NCI-H1092 (cell line): ENCODE measurements around the gene OR4E1.
A peak's percentile ranks its signal among the peaks of the same experiment; 100 is the strongest.
"Not testable (repeated sequence)": the region's sequence is repeated elsewhere in the genome, so short reads cannot be mapped to it uniquely, and the experiment has no call there.

Experiments
- DNase-seq: peaks from one replicate; lab custom pipeline; 2025; lab: John Stamatoyannopoulos, UW

Gene OR4E1

GRCh38 chr14:21673718-21674117 is at the start of gene OR4E1:
Gene OR4E1, minus strand, starts transcription at chr14:21673818. Its CDS starts 2,883 bp downstream, at chr14:21670935.
- DNase-seq = no peak

- DNase-seq = no peak
Measured at GRCh38 chr14:21721504-21721903, 47.9 kb upstream of the OR4E1 start.

GRCh38 chr14:21719841-21720240 is 46.2 kb upstream of the OR4E1 start:
- no peak for DNase-seq

- no peak for DNase-seq
Measured at GRCh38 chr14:21714318-21714929, 40.8 kb upstream of the OR4E1 start.

- DNase-seq = no peak
Measured at GRCh38 chr14:21712036-21712435, 38.4 kb upstream of the OR4E1 start.

DNA sequence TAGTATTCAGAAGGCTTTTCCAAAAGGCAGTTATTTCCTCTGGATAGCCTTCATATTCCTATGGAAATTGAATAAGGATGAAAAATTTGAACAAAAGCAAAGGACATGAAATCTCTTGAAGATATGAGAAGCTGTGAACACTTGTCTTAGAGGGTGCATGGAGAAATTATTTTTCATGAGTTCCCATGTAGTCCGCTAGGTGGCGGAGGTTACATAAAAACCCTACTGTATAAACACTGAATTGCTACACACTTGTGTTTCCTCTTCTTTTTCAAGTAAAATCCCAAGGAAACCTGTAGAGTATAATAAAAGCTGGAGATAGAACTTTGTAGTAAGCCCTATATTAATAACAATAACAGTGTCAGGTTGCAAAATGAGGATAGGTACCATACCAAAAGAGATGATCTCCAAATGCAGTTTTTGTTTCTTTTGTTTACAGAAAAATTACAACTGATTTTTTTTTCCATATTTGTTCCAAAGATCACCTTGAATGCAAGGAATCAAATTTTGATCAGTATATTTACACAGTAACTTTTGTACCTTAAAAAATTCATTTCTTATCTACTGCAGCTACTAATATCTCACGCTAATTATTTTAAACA is 37.8 kb upstream of the OR4E1 start:
- peak; percentile 23 for DNase-seq

- DNase-seq = no peak
Measured at GRCh38 chr14:21704338-21704737, 30.7 kb upstream of the OR4E1 start.

DNA sequence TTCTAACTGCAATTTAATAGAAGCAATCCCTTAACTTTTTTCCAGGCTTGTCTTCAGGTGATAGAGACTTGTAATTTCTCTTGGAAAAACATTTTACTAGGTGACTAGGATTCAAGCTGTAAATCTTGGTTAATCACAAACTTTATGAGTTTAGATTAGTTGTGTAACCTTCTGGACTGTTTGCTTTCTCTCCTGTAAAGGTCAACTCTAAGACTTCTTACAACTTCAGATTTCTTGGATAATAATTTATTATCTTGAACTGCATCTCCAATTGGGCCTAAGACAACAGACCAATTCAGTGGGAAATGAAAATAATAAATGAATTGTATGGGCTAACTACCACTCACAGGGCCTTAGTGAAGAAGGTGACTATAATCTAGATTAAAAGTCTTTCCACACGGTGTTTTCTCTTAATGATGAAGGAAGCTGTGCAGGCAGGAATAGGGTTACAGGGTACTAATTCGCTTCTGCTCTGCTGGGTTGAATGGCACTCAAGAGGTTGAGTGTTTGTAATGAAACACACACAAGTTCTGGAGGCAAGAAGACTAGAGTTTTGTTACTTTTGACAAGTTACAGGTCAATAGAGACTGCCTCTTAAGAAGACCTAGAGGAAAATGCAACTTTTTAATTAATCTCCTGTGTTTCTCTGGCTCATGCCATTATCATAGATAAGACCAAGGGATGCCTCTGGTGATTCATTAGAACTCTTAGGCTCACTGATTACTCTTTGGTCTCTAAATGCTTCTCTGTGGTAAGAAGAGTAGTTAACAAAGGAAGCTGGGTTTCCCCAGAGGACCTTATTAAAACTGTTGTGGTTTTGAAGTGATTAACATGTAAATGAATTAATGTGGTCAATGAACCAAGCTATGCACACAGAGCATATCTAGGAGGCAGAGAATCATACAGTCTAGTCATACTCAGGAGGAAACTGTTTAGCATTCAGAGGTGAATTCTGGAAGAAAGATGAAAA is 30.0 kb upstream of the OR4E1 start:
- no peak for DNase-seq

- no peak for DNase-seq
Measured at GRCh38 chr14:21702316-21702715, 28.7 kb upstream of the OR4E1 start.

GRCh38 chr14:21699551-21699950 is 25.9 kb upstream of the OR4E1 start:
- DNase-seq = no peak

- DNase-seq = not testable (repeated sequence)
Measured at GRCh38 chr14:21698538-21698937, 24.9 kb upstream of the OR4E1 start.

- DNase-seq = not testable (repeated sequence)
Measured at GRCh38 chr14:21697662-21698061, 24.0 kb upstream of the OR4E1 start.

DNA sequence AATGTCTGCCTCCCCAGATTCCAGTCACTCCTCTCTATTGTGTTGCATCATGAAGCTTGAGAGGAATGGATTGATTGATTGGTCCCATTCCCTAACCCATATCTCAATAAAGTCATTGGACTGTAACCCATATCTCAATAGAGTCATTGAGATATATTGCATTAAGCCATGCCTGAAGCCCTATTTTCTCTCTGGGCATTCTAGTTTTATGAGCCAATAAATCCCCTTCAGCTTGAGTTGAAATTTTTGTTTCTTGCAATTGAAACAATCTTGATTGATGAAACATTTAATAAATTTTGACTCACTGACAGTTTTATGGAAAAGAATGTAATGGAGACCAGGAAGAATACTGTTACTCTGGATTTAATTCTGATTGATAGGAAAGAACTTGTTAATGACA is 20.8 kb upstream of the OR4E1 start:
- no peak for DNase-seq

DNA sequence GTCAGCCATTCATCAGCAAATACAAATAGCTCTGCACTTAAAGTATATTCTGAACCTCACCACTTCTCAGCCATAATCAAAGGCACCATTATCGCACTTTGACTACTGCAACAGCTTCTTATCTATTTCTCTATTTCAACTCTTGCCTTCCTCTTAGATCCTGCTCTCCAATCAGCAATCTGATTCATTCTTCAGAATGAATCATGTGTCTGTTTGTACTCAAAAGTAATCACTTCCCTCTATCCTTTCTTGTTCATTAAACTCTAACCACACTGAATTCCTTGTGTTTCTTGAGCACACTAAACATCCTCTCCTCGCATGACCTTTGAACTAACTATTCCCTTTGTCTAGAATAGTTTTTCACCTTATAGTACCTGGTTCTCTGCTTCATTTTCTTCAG is 12.8 kb upstream of the OR4E1 start:
- no peak for DNase-seq

DNA sequence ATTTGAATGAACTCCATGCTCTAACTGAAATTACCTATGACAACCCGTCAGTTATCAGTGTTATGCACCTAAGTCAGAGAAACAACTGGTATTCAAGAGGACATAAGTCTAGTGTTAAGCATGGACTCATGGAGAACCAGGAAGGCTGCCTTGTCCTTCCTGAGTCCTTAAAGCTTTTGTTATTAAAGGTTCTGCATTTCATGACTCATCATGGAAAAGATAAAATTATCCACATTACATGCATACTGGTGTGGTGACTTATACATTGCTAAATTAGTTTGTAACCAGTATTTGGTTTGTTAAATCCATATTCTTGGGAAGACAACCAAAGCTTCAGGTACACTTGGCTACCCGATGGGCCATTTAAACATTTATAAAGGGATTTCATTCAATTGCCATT is 6.5 kb upstream of the OR4E1 start:
- DNase-seq = no peak

GRCh38 chr14:21675566-21675965 is 1.9 kb upstream of the OR4E1 start:
- DNase-seq = no peak

GRCh38 chr14:21672116-21672515 is 1.5 kb downstream of the OR4E1 start:
- DNase-seq = no peak

DNA sequence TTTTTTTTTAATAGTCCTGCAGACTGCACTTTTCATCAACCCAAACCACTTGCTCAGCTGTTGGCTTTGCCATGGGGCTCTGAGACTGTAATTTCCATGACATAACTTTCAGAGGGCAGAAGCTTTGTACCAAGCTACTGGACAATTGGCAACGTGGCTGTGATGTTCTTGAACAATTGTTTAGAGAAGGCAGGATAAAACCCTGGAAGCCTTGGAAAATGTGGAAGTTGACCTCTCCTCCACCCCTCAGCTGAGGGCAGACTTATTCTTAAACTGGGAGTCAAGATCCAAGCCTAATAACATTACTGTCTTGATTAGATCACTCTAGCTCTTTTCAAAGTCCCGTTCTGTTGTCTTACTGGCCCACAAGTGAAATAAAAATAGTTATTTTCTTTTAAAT is 2.2 kb downstream of the OR4E1 start:
- DNase-seq = no peak

DNA sequence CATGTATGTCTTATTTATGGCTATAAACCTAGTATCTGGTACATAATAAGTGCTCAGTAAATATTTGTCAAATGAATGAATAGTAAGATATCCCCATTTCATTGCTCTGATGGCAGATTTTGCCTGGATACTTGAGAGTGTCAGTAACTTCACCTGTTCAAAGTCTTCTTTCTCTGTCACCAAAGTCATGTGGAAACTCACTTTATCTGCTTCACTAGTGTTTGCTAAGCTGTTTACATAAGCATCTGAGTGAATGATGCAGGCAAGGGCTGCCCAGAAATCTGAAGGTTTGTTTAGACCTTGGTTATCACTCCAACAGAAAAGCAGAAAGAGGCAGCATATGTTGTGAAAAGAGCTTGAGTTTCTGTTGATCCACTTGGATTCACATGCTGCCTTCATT is 4.3 kb downstream of the OR4E1 start:
- DNase-seq = no peak

GRCh38 chr14:21668377-21668776 is 5.2 kb downstream of the OR4E1 start:
- DNase-seq = no peak

GRCh38 chr14:21656980-21657379 is 16.6 kb downstream of the OR4E1 start:
- no peak for DNase-seq

GRCh38 chr14:21654215-21654614 is 19.4 kb downstream of the OR4E1 start:
- no peak for DNase-seq

GRCh38 chr14:21653331-21653885 is 20.2 kb downstream of the OR4E1 start, which contains the start of gene OR4E2:
Gene OR4E2, plus strand, starts transcription at chr14:21653835. Its CDS starts 11,248 bp downstream, at chr14:21665083.
- DNase-seq = no peak
